SKM-1 (cell line): ENCODE measurements around the gene MAP1S.

Experiments used
- DNase-seq: peaks from one replicate; lab custom pipeline; 2025; ENCODE audit not compliant: unreplicated experiment; lab: John Stamatoyannopoulos, UW

MAP1S gene

GRCh38 chr19:17692566-17692965, 26.7 kb upstream of the MAP1S start:
- DNase-seq = no peak

- no peak for DNase-seq
These were observed 24.1 kb upstream of the MAP1S start for GRCh38 chr19:17695198-17695597.

- DNase-seq = peak; percentile 17
These were observed 15.3 kb upstream of the MAP1S start for GRCh38 chr19:17703824-17704463.

GRCh38 chr19:17706750-17707181, 12.5 kb upstream of the MAP1S start:
- no peak for DNase-seq

GRCh38 chr19:17711851-17712250, 7.4 kb upstream of the MAP1S start:
- DNase-seq = no peak

- no peak for DNase-seq
These were observed 2.9 kb upstream of the MAP1S start for GRCh38 chr19:17716309-17716929.

- DNase-seq = no peak
These were observed 732 bp upstream of the MAP1S start for GRCh38 chr19:17718550-17718946.

GRCh38 chr19:17719730-17720400, 585 bp downstream of the MAP1S start:
- DNase-seq = no peak

GRCh38 chr19:17720440-17720839, 1.2 kb downstream of the MAP1S start:
- DNase-seq = no peak

GRCh38 chr19:17721111-17721628, 1.9 kb downstream of the MAP1S start:
- no peak for DNase-seq

GRCh38 chr19:17721821-17722220, 2.5 kb downstream of the MAP1S start:
- DNase-seq = peak; percentile 92

- DNase-seq = no peak
These were observed 3.5 kb downstream of the MAP1S start for GRCh38 chr19:17722655-17723240.

- no peak for DNase-seq
These were observed 5.4 kb downstream of the MAP1S start for GRCh38 chr19:17724655-17725054.

- DNase-seq = no peak
These were observed 6.3 kb downstream of the MAP1S start for GRCh38 chr19:17725422-17726078.

- DNase-seq = no peak
These were observed 7.0 kb downstream of the MAP1S start for GRCh38 chr19:17726136-17726741.

- no peak for DNase-seq
These were observed 7.9 kb downstream of the MAP1S start for GRCh38 chr19:17726964-17727773.

- DNase-seq = no peak
These were observed 8.6 kb downstream of the MAP1S start for GRCh38 chr19:17727843-17728242.

- no peak for DNase-seq
These were observed 13.8 kb downstream of the MAP1S start for GRCh38 chr19:17733127-17733526.

GRCh38 chr19:17734146-17734545, 14.9 kb downstream of the MAP1S start:
- no peak for DNase-seq

- no peak for DNase-seq
These were observed 16.1 kb downstream of the MAP1S start for GRCh38 chr19:17735410-17735809.
